A549 (cell line): ENCODE results near the gene ACOXL. TPM values are rescaled to one million over a fixed set of nuclear protein-coding genes. Genes with fewer than 3 reads are reported as not detected.
A peak's percentile ranks its signal among the peaks of the same experiment; 100 is the strongest.

Experiments
- ATAC-seq, 2 experiments: fragments of 200-7000 bp in 1 of 2; fragments of >200 bp in 1 of 2; cut with Nextera tagmentation in 1 of 2; cut with Tn5 transposase in 1 of 2; 3 replicates each; pipeline versions ENCODE4 v1.8.0 to v1.9.1; 2018 to 2020; ENCODE audit warnings: mild to moderate bottlenecking in 1 of 2, moderate library complexity in 1 of 2
- CTCF ChIA-PET: fragments of 300-600 bp; sonication (Branson Sonifier 250); formaldehyde crosslinking; extraction: SDS; loops from one replicate; lab custom pipeline; 2021; ENCODE audit warnings: antibody characterized with exemption, inconsistent platforms; lab: Yijun Ruan, JAX
- POLR2A ChIA-PET: fragments of 350-600 bp; formaldehyde crosslinking; extraction: SDS; loops from one replicate; lab custom pipeline; 2021; ENCODE audit warnings: antibody characterized with exemption, inconsistent platforms; lab: Yijun Ruan, JAX
- DNase-seq, 2 experiments: peaks; one replicate each; pipeline versions ENCODE4 v3.0.0 to v3.0.0-alpha.2; 2011 to 2016; ENCODE audit warnings: low read depth in 1 of 2, low spot score in 1 of 2
- FAIRE-seq: peaks from 2 replicates; lab custom pipeline; 2011; peaks lifted over from hg19 to GRCh38; lab: Jason Lieb, UNC
- H3K27ac ChIP-seq, 2 experiments: fragments of >200 bp; sonication (Bioruptor Twin); formaldehyde crosslinking; 3 replicates each; pipeline ENCODE4 v1.5.1; 2016 to 2017
- H3K4me1 ChIP-seq: fragments of >200 bp; sonication (Bioruptor Twin); formaldehyde crosslinking; 3 replicates; pipeline ENCODE4 v1.6.1; 2016
- H3K4me2 ChIP-seq: fragments of >200 bp; sonication (Bioruptor Twin); formaldehyde crosslinking; 3 replicates; pipeline ENCODE4 v1.6.1; 2016
- H3K4me3 ChIP-seq: fragments of >200 bp; sonication (Bioruptor Twin); formaldehyde crosslinking; 3 replicates; pipeline ENCODE4 v1.5.1; 2016
- H3K9me3 ChIP-seq: fragments of >200 bp; sonication (Bioruptor Twin); formaldehyde crosslinking; 3 replicates; pipeline ENCODE4 v1.6.1; 2016
- ATOH8 ChIP-seq: fragments of 250-450 bp; sonication (Bioruptor Pico); IDR thresholded peaks from 2 replicates; pipeline ENCODE4 v1.5.0; 2020; ENCODE audit warnings: low read depth, mild to moderate bottlenecking, moderate library complexity
- BHLHE40 ChIP-seq: IDR thresholded peaks from 2 replicates; pipeline ENCODE4 v1.6.1; 2012; ENCODE audit warnings: low read depth, low read length, inconsistent platforms
- CBX2 ChIP-seq: fragments of 200-600 bp; sonication (generic); IDR thresholded peaks from 2 replicates; pipeline ENCODE4 v1.6.1; 2016; ENCODE audit warnings: low read depth, mild to moderate bottlenecking, borderline replicate concordance
- CBX8 ChIP-seq: fragments of 200-600 bp; sonication (generic); IDR thresholded peaks from 2 replicates; pipeline ENCODE4 v1.6.1; 2016
- CHD4 ChIP-seq: fragments of 200-600 bp; sonication (generic); IDR thresholded peaks from 2 replicates; pipeline ENCODE4 v1.6.1; 2016; ENCODE audit warnings: antibody characterized with exemption, mild to moderate bottlenecking, borderline replicate concordance
- EHF ChIP-seq: fragments of 250-450 bp; sonication (Bioruptor Pico); IDR thresholded peaks from 2 replicates; pipeline ENCODE4 v1.5.0; 2020; ENCODE audit warnings: mild to moderate bottlenecking
- ESRRA ChIP-seq: fragments of 150-350 bp; IDR thresholded peaks from 2 replicates; pipeline ENCODE4 v1.6.1; 2014; ENCODE audit warnings: mild to moderate bottlenecking, low read length, borderline replicate concordance
- FOSL2 ChIP-seq, 2 experiments: fragments of 450-650 bp in 1 of 2; fragments of >200 bp in 1 of 2; sonication (Bioruptor Twin) in 1 of 2; formaldehyde crosslinking; IDR thresholded peaks; 2 replicates each; pipeline versions ENCODE4 v1.5.0 to v1.6.1; 2016 to 2020; ENCODE audit warnings: mild to moderate bottlenecking in 1 of 2, moderate library complexity in 1 of 2
- FOXS1 ChIP-seq: fragments of 250-450 bp; sonication (Bioruptor Pico); IDR thresholded peaks from 2 replicates; pipeline ENCODE4 v1.5.0; 2020; ENCODE audit warnings: mild to moderate bottlenecking, moderate library complexity
- HDAC2 ChIP-seq: fragments of 200-600 bp; sonication (generic); IDR thresholded peaks from 2 replicates; pipeline ENCODE4 v1.6.1; 2016
- HES2 ChIP-seq: fragments of >200 bp; sonication (Bioruptor Twin); formaldehyde crosslinking; IDR thresholded peaks from 2 replicates; pipeline ENCODE4 v1.6.1; 2016
- HOXB13 ChIP-seq: fragments of 250-450 bp; sonication (Bioruptor Pico); IDR thresholded peaks from 2 replicates; pipeline ENCODE4 v1.5.0; 2020; ENCODE audit warnings: low read depth, mild to moderate bottlenecking, moderate library complexity
- HOXB5 ChIP-seq: fragments of 250-450 bp; sonication (Bioruptor Pico); IDR thresholded peaks from 2 replicates; pipeline ENCODE4 v1.5.0; 2020; ENCODE audit warnings: mild to moderate bottlenecking, moderate library complexity
- JUN ChIP-seq, 2 experiments: fragments of >200 bp; sonication (Bioruptor Twin); formaldehyde crosslinking; IDR thresholded peaks; 2 replicates in 1 of 2; 3 replicates in 1 of 2; pipeline ENCODE4 v1.6.1; 2016 to 2017
- JUNB ChIP-seq: fragments of >200 bp; sonication (Bioruptor Twin); formaldehyde crosslinking; IDR thresholded peaks from 2 replicates; pipeline ENCODE4 v1.6.1; 2016
- MAX ChIP-seq: IDR thresholded peaks from 2 replicates; pipeline ENCODE4 v1.6.1; 2012
- NFE2L2 ChIP-seq: fragments of 150-350 bp; conservative IDR thresholded peaks from 2 replicates; pipeline ENCODE4 v1.6.1; 2014; ENCODE audit warnings: low read length
- NPAS2 ChIP-seq: fragments of 250-450 bp; sonication (Bioruptor Pico); IDR thresholded peaks from 2 replicates; pipeline ENCODE4 v1.8.0; 2022; ENCODE audit warnings: mild to moderate bottlenecking, moderate library complexity, borderline replicate concordance
- NR3C1 ChIP-seq: fragments of >200 bp; sonication (Bioruptor Twin); formaldehyde crosslinking; IDR thresholded peaks from 3 replicates; pipeline ENCODE4 v1.6.1; 2017
- PBX3 ChIP-seq: IDR thresholded peaks from 2 replicates; pipeline ENCODE4 v1.6.1; 2012
- POLR2AphosphoS2 ChIP-seq: conservative IDR thresholded peaks from 2 replicates; pipeline ENCODE4 v1.6.1; 2012; ENCODE audit warnings: low read length, improper control_type of control experiment, inconsistent platforms
- RNF2 ChIP-seq: fragments of 200-600 bp; sonication (generic); IDR thresholded peaks from 2 replicates; pipeline ENCODE4 v1.6.1; 2016; ENCODE audit warnings: low read depth, mild to moderate bottlenecking, antibody characterized with exemption, moderate library complexity, borderline replicate concordance
- TFCP2L1 ChIP-seq: fragments of 250-450 bp; sonication (Bioruptor Pico); IDR thresholded peaks from 2 replicates; pipeline ENCODE4 v1.5.0; 2021; ENCODE audit warnings: mild to moderate bottlenecking
- USF2 ChIP-seq: fragments of 450-650 bp; IDR thresholded peaks from 2 replicates; pipeline ENCODE4 v1.6.1; 2014; ENCODE audit warnings: antibody characterized with exemption
- ZNF302 ChIP-seq: fragments of 250-450 bp; sonication (Bioruptor Pico); IDR thresholded peaks from 2 replicates; pipeline ENCODE4 v1.9.0; 2021; ENCODE audit warnings: inconsistent platforms, mild to moderate bottlenecking, moderate library complexity
- WGBS: methylation state at CpG from one replicate; pipeline ENCODE4 v1.1.6; 2017; ENCODE audit errors: missing lambda C conversion rate; 5-methylcytosine and 5-hydroxymethylcytosine counted together
- polyA plus RNA-seq, 4 experiments: library from polyadenylated mRNA; depleted of rRNA in 3 of 4; stranded (reverse); fragments of >200 nt; fragmentation: RNase III in 1 of 4; extraction: RNeasy Plus Mini Kit Qiagen cat#74134 plus additional on column Dnase treatment in 1 of 4; gene quantifications; 2 replicates in 3 of 4; 3 replicates in 1 of 4; pipeline ENCODE4 v1.2.3, GENCODE V29; 2011 to 2017

The ACOXL gene
- polyA plus RNA-seq, 2 of the 4 experiments (the other 2 are of a cell fraction): not detected

- ATAC-seq: no peak
- Histone ChIP-seq H3K9me3 (no peaks in the 10 kb centered on the region), H3K4me1 (peaks cover 39% of the 10 kb centered on the region), H3K4me2 (no peak overlapping the region), H3K4me3 (no peak overlapping the region), H3K27ac (peak overlapping the region in 1 of 2 experiments; percentile 62; a peak in 1 of 6 replicates)
- WGBS: 96% methylated on average over 5 of the region's 5 CpGs
- no peak for FAIRE-seq
- ChIA-PET POLR2A (no interaction called here), CTCF (interaction anchor here (1.1 kb wide), 2 partner anchors 8 to 26 kb away, joined by 3 read pairs; no protein-coding TSS in a partner anchor)
- TF ChIP-seq MAX (no peak), FOXS1 (CRISPR knock-in tag) (no peak), HES2 (no peak), ESRRA (no peak), BHLHE40 (no peak), ATOH8 (CRISPR knock-in tag) (no peak)
- no peak for DNase-seq
Observed at GRCh38 chr2:111159641-111160040, 427.3 kb downstream of the ACOXL start.

- Histone ChIP-seq H3K9me3 (no peaks in the 10 kb centered on the region), H3K27ac (peak overlapping the region; percentile 7 to 35; a peak in 4 of 6 replicates), H3K4me3 (no peak overlapping the region), H3K4me1 (peaks cover 29% of the 10 kb centered on the region), H3K4me2 (peak overlapping the region; percentile 50)
- FAIRE-seq: no peak
- no peak for TF ChIP-seq FOSL2 (IDR thresholded peaks at IDR 0.05)
- TF ChIP-seq FOSL2 (CRISPR knock-in tag; IDR thresholded peaks at IDR 0.05): peak; percentile 20; the same call in 1 of the 2 replicates
- TF ChIP-seq RNF2: no peak
- TF ChIP-seq JUNB: peak; percentile 32
- TF ChIP-seq NPAS2 (CRISPR knock-in tag): no peak
- no peak for TF ChIP-seq HDAC2
- ChIA-PET POLR2A (no interaction called here), CTCF (interaction anchor here (1.1 to 1.3 kb wide), 2 partner anchors 16 to 25 kb away, joined by 3 read pairs; no protein-coding TSS in a partner anchor)
- peak in 1 of 2 experiments; percentile 38 for DNase-seq
- 40% methylated on average over 3 of the region's 3 CpGs for WGBS
- peak; percentile 81 to 90 for ATAC-seq
Observed at GRCh38 chr2:111160758-111161157, 428.4 kb downstream of the ACOXL start.

- H3K4me1 ChIP-seq: peaks cover 30% of the 10 kb centered on the region
- ATAC-seq: no peak
- H3K9me3 ChIP-seq: no peaks in the 10 kb centered on the region
- 97% methylated on average over 12 of the region's 12 CpGs for WGBS
- H3K4me3 ChIP-seq: no peak overlapping the region
- no peak for DNase-seq
- ChIA-PET POLR2A (no interaction called here), CTCF (interaction anchor here (1.5 kb wide), 1 partner anchor 10 kb away, joined by 3 read pairs; no protein-coding TSS in a partner anchor)
- TF ChIP-seq NFE2L2 (no peak), HOXB5 (CRISPR knock-in tag) (no peak), TFCP2L1 (no peak), HDAC2 (no peak), CBX2 (no peak), HOXB13 (CRISPR knock-in tag) (no peak), CBX8 (no peak), ZNF302 (no peak), NR3C1 (no peak), BHLHE40 (no peak), PBX3 (no peak), POLR2AphosphoS2 (no peak), CHD4 (no peak), USF2 (no peak), JUN (IDR thresholded peaks at IDR 0.05) (no peak), EHF (CRISPR knock-in tag) (no peak)
- TF ChIP-seq, all 56 proteins: peak for 0
- Histone ChIP-seq H3K4me2 (no peak overlapping the region), H3K27ac (no peak overlapping the region)
- FAIRE-seq: no peak
Observed at GRCh38 chr2:111161971-111162370, 429.6 kb downstream of the ACOXL start.
